ENCODE results near the gene RIPK1.
"Not testable (repeated sequence)": the region's sequence is repeated elsewhere in the genome, so short reads cannot be mapped to it uniquely, and the experiment has no call there.

RIPK1 gene

GRCh38 chr6:3137057-3137777 is 68.9 kb downstream of the RIPK1 start:
- peak in 1 of 3 experiments; percentile 48 for DNase-seq

- not testable (repeated sequence) for DNase-seq
Measured at GRCh38 chr6:3137873-3138272, 69.6 kb downstream of the RIPK1 start.

- DNase-seq = no peak
Measured at GRCh38 chr6:3138341-3138740, 70.0 kb downstream of the RIPK1 start.

DNA sequence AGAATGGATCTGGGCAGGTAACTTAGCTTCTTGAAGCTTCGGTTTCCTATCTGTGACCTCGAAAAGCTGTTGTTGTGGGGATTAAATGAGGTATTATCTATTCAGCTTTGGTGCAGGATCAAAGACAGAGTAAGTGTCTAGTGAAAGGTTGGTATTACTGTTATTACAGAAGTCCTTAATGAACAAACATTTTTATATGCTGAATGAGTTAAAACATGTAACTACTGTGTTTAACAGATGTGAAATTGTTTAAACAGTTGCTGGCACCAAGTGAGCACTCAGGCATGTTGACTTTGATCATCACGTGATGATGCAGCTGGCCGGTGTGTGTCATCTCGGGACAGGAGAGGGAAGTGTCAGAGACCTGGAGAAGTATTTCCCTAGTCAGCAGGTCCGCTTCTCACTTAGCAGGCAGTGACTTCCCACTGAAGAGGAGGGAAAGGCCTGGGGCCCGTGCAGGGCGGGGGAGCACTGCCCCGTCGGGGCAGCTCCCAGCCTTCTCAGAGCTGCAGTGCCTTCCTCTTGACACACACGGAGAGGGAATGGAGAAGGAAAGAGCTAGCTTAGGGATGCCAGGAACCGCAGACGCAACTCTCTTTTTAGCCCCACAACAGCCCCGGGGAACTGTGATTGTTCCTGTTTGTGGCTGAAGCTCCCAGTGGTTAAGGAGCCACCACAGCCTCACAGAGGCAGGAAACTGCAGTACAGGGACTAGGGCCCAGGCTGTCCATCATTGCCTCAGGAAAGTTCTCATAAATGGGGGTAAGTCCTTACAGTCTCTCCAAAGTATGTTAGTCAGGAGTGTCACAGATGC is 71.0 kb downstream of the RIPK1 start:
- peak; percentile 71 to 89 (median 82) for DNase-seq

DNA sequence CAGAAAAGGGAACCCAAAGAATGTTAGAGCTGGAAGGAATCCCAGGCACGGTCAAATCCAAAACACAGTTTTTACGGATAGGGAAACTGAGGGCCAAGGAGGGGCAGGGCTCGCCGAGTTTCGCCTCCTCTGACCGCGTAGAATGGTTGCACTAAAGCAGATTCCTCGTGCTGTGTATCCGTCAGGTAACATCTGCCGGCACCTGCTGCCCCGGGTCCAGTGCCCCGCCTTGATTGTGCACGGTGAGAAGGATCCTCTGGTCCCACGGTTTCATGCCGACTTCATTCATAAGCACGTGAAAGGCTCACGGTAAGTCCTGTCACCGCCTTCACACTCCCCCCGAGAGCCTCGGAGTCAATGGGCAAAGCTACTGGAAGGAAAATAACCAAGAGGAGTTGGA is 71.9 kb downstream of the RIPK1 start:
- peak in 1 of 3 experiments; percentile 40 for DNase-seq

DNA sequence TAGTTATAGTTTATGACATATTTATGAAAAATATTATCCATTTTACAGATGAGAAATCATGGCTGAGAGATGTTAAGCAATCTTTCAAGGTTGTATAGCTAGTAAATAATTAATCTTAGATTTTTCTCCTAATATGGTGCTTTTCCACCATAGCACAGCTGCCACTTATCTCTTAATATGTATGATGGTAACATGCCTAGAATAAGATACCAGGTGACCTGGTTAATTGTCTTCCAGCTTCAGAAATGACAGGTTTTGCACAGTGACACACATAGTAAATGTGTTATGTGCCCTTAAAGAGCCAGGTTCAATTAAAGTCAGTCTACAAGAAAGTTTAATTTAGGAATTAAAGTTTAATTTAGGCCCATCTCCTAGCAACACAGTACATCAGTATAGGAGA is 74.2 kb downstream of the RIPK1 start:
- DNase-seq = no peak

GRCh38 chr6:3143158-3143557 is 74.9 kb downstream of the RIPK1 start:
- DNase-seq = no peak

DNA sequence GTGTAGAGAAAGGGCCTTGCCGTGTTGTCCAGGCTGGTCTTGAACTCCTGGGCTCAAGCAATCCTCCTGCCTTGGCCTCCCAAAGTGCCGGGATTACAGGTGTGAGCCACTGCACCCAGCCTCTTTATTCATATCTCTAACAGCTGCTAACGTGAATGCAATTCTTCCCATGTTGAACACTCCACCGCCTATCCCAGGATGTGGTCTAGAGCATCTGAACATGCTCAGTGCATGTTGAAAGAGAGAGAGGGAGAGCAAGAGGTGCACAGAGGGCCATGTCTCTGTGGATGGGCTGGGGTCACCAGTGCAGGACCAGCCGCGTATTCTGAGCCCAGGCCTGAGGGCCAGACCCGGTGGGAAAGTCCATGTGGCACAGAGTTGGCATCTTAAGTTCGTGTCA is 76.3 kb downstream of the RIPK1 start:
- no peak for DNase-seq

- no peak for DNase-seq
Measured at GRCh38 chr6:3147914-3148757, 79.8 kb downstream of the RIPK1 start.

DNA sequence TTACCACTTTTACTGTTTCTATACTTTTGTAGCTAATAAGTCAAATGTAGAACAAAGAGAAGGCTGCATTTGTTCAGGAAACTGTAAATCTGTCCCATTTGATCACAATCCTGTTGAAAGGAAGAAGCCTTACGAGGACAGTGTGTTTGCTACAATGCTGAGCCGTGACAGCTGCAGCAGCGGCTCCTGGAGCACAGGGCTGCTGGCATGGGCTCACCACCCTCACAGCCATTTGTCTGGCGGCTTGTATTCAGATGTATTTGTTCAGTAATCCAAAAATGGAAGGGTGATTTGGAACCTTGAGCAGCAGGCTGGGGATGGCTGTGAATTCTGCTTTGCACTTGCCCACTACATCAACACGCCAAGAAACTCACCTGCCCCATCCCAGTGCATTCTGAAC is 83.4 kb downstream of the RIPK1 start:
- peak in 1 of 3 experiments; percentile 8 for DNase-seq

GRCh38 chr6:3152689-3153088 is 84.4 kb downstream of the RIPK1 start:
- DNase-seq = no peak

DNA sequence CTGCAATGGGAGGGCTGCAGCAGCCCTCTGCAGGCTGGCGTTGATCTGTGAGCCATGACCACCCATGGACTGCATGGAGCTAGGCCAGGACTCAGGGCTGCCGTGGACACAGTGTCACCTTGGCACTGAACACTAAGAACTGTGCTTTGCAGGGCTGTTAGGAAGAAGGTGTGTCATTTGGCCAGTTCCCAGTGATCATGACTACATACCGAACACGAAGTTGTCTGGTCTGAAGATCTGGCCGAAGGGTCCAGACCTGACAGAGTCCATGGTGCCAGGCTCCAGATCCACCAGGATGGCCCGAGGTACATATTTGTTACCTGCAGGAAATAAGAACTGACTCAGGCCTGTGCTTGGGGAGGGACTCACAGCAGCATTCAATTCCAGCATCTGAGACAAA is 87.1 kb downstream of the RIPK1 start:
- not testable (repeated sequence) for DNase-seq

- DNase-seq = peak in 2 of 3 experiments; percentile 63 to 67
Measured at GRCh38 chr6:3156184-3157130, 88.2 kb downstream of the RIPK1 start.

- peak; percentile 80 to 83 (median 80) for DNase-seq
Measured at GRCh38 chr6:3157131-3157933, 89.0 kb downstream of the RIPK1 start, which contains the start of gene TUBB2A. TUBB2A (minus strand) TSS chr6:3157544; CDS start chr6:3157463, 81 bp downstream.

- DNase-seq = peak in 2 of 3 experiments; percentile 77 to 88
Measured at GRCh38 chr6:3159805-3160781, 91.8 kb downstream of the RIPK1 start.

DNA sequence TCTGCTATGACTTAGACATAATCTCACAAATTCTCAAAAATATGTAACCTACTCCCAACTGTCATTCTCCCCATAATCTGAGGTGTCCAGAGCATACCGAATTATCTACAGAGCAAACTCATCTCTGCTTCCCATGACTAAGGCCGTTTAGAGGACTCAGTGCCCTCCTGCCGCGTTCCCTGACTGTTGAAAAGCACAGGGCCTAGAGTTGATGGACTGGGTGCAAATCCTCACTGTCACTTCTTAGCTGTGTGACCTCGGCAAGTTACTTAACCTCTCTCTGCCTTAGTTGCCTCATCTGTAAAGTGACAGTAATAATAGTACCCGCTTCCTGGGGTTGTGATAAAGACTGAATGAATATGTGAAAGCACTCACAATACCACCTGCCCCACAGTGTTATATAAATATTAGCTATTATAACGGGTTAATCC is 93.8 kb downstream of the RIPK1 start:
- DNase-seq = no peak

- peak; percentile 74 to 94 (median 93) for DNase-seq
Measured at GRCh38 chr6:3162565-3163247, 94.4 kb downstream of the RIPK1 start.

DNA sequence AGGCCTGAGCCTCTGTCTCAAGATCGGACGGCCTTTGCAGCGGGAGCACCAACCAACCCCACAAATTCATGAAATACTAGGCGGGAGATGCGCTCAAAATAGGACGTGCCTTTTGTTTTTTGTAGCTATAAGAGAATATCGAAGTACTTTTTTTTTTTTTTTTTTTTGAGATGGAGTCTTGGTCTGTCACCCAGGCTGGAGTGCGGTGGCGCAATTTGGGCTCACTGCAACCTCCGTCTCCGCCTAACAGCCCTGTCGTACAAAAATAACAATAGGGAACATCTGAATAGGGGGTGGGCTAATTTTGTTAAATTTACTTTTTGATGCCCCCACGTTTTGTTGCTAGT is 94.9 kb downstream of the RIPK1 start:
- no peak for DNase-seq

DNA sequence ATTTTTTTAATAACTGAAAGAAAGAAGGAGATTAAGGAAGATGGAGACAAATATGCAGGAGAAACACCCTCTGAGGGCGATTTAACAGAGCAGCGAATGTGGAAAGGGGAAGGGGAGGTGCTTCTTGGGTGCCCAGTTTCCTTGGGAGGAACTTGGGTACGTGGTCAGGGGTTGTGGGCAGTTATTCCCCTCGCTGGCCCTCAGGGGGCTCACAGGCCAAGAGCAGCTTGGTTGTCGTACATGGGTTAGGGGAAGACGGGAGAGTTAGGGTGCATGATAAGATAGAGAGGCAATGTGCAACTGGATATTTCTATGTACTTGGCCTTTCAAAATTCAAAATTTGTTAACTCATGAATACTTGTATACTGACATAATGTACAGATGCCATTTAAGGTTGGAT is 96.1 kb downstream of the RIPK1 start:
- no peak for DNase-seq
